Neural cell (in vitro differentiated cells): ENCODE results near the gene NSG1. TPM values are rescaled to one million over a fixed set of nuclear protein-coding genes. Genes with fewer than 3 reads are reported as not detected.

Experiments
- H2AFZ ChIP-seq: fragments of 200-600, 300-800 bp; sonication (generic), shearing (Covaris generic); 2 replicates; pipeline ENCODE4 v1.6.0; 2014; ENCODE audit warnings: low read depth, mild to moderate bottlenecking, antibody characterized with exemption, low read length, moderate library complexity
- H3F3A ChIP-seq: fragments of 200-600 bp; shearing (Covaris generic); 2 replicates; pipeline ENCODE4 v1.6.1; 2016; ENCODE audit warnings: mild to moderate bottlenecking, moderate library complexity, mixed read lengths, antibody characterized with exemption, low read length; ENCODE audit not compliant: insufficient read depth, poor library complexity, severe bottlenecking
- H3K27ac ChIP-seq: fragments of 200-600, 300-800 bp; sonication (generic), shearing (Covaris generic); 2 replicates; pipeline ENCODE4 v1.5.1; 2014; ENCODE audit warnings: mild to moderate bottlenecking, low read length, moderate library complexity
- H3K27me3 ChIP-seq: fragments of 300-800, 200-600 bp; sonication (generic), shearing (Covaris generic); 2 replicates; pipeline ENCODE4 v1.6.0; 2014; ENCODE audit warnings: mild to moderate bottlenecking, low read depth, low read length, moderate library complexity; ENCODE audit not compliant: insufficient read depth
- H3K36me3 ChIP-seq: fragments of 300-800, 200-600 bp; sonication (generic), shearing (Covaris generic); 2 replicates; pipeline ENCODE4 v1.5.1; 2014; ENCODE audit warnings: mild to moderate bottlenecking, antibody characterized with exemption, low read length, moderate library complexity; ENCODE audit not compliant: insufficient read depth
- H3K4me2 ChIP-seq: fragments of 300-800, 200-600 bp; sonication (generic), shearing (Covaris generic); 2 replicates; pipeline ENCODE4 v1.6.0; 2014; ENCODE audit warnings: mild to moderate bottlenecking, low read length
- H3K4me3 ChIP-seq: fragments of 300-800, 200-600 bp; sonication (generic), shearing (Covaris generic); 2 replicates; pipeline ENCODE4 v1.5.1; 2014; ENCODE audit warnings: mild to moderate bottlenecking, low read length, moderate library complexity
- H3K79me2 ChIP-seq: fragments of 200-600 bp; shearing (Covaris generic); replicated peaks from 2 replicates; pipeline ENCODE4 v1.6.0; 2014; ENCODE audit warnings: mild to moderate bottlenecking, low read length, moderate library complexity; ENCODE audit not compliant: insufficient read depth
- H3K9ac ChIP-seq: fragments of 300-800, 200-600 bp; sonication (generic), shearing (Covaris generic); 2 replicates; pipeline ENCODE4 v1.6.1; 2016; ENCODE audit warnings: mild to moderate bottlenecking, low read length, mixed read lengths
- H3K9me2 ChIP-seq: fragments of 200-600 bp; shearing (Covaris generic); 2 replicates; pipeline ENCODE4 v1.6.1; 2016; ENCODE audit warnings: mild to moderate bottlenecking, low read length, mixed read lengths; ENCODE audit not compliant: insufficient read depth
- H3K9me3 ChIP-seq: fragments of 200-600, 300-800 bp; sonication (generic), shearing (Covaris generic); 2 replicates; pipeline ENCODE4 v1.6.1; 2016; ENCODE audit warnings: mild to moderate bottlenecking, mixed run types, low read length, moderate library complexity, mixed read lengths
- H4K20me1 ChIP-seq: fragments of 200-600 bp; shearing (Covaris generic); 2 replicates; pipeline ENCODE4 v1.6.1; 2016; ENCODE audit warnings: mild to moderate bottlenecking, mixed run types; ENCODE audit not compliant: insufficient read depth
- CTCF ChIP-seq: fragments of 450-650 bp; IDR thresholded peaks from 2 replicates; pipeline ENCODE4 v1.5.1; 2014; ENCODE audit warnings: antibody characterized with exemption, mild to moderate bottlenecking, moderate library complexity; ENCODE audit not compliant: poor library complexity, severe bottlenecking
- EP300 ChIP-seq: fragments of 450-650 bp; conservative IDR thresholded peaks from 2 replicates; pipeline ENCODE4 v1.6.1; 2014; ENCODE audit warnings: antibody characterized with exemption, mild to moderate bottlenecking, moderate library complexity; ENCODE audit not compliant: poor library complexity, severe bottlenecking
- EZH2 ChIP-seq: fragments of 200-600, 300-800 bp; shearing (Covaris generic), sonication (generic); IDR thresholded peaks from 2 replicates; pipeline ENCODE4 v1.6.1; 2014; ENCODE audit warnings: antibody characterized with exemption, low read length, borderline replicate concordance, mild to moderate bottlenecking; ENCODE audit not compliant: insufficient read depth, poor library complexity, severe bottlenecking
- MXI1 ChIP-seq: fragments of 450-650 bp; conservative IDR thresholded peaks from 2 replicates; pipeline ENCODE4 v1.6.1; 2014; ENCODE audit warnings: antibody characterized with exemption, mild to moderate bottlenecking; ENCODE audit not compliant: poor library complexity, severe bottlenecking
- POLR2AphosphoS5 ChIP-seq: IDR thresholded peaks from 2 replicates; pipeline ENCODE4 v1.6.1; 2012
- RAD21 ChIP-seq: fragments of 450-650 bp; conservative IDR thresholded peaks from 2 replicates; pipeline ENCODE4 v1.6.1; 2014; ENCODE audit warnings: antibody characterized with exemption, mild to moderate bottlenecking, moderate library complexity
- REST ChIP-seq: IDR thresholded peaks from 2 replicates; pipeline ENCODE4 v1.6.1; 2012; ENCODE audit warnings: borderline replicate concordance
- SMC3 ChIP-seq: fragments of 450-650 bp; conservative IDR thresholded peaks from 2 replicates; pipeline ENCODE4 v1.6.1; 2014; ENCODE audit warnings: antibody characterized with exemption, mild to moderate bottlenecking, moderate library complexity; ENCODE audit not compliant: poor library complexity
- TAF1 ChIP-seq: IDR thresholded peaks from 2 replicates; pipeline ENCODE4 v1.6.1; 2012; ENCODE audit warnings: low read depth
- polyA plus RNA-seq: library from polyadenylated mRNA; depleted of rRNA; stranded (reverse); fragments of >200 nt; gene quantifications from 2 replicates; pipeline ENCODE4 v1.2.3, GENCODE V29; 2014

Gene NSG1
- polyA plus RNA-seq, 1 donor from 2014 or later: 921 TPM

- peaks cover 44% of the 10 kb centered on the region for H3K36me3 ChIP-seq
- H3K4me3 ChIP-seq: no peak overlapping the region
- H3K27me3 ChIP-seq: no peaks in the 10 kb centered on the region
- H3F3A ChIP-seq: peaks cover 4% of the 10 kb centered on the region
- H3K9me3 ChIP-seq: peaks cover 5% of the 10 kb centered on the region
- no peak overlapping the region for H2AFZ ChIP-seq
- H3K79me2 ChIP-seq: peaks cover 47% of the 10 kb centered on the region
- H4K20me1 ChIP-seq: peaks cover 12% of the 10 kb centered on the region
- no peak overlapping the region for H3K4me2 ChIP-seq
- no peak overlapping the region for H3K9ac ChIP-seq
- H3K9me2 ChIP-seq: no peaks in the 10 kb centered on the region
- H3K27ac ChIP-seq: no peak overlapping the region
- TF ChIP-seq MXI1 (no peak), EP300 (no peak), REST (no peak), TAF1 (no peak), POLR2AphosphoS5 (no peak), EZH2 (no peak), CTCF (no peak), RAD21 (no peak), SMC3 (no peak)
Observed at GRCh38 chr4:4401036-4401435, 14.1 kb downstream of the NSG1 start.

- no peaks in the 10 kb centered on the region for H3K27me3 ChIP-seq
- peaks cover 3% of the 10 kb centered on the region for H3F3A ChIP-seq
- no peak overlapping the region for H3K27ac ChIP-seq
- H3K36me3 ChIP-seq: peaks cover 38% of the 10 kb centered on the region
- H4K20me1 ChIP-seq: peaks cover 23% of the 10 kb centered on the region
- H3K9me2 ChIP-seq: no peaks in the 10 kb centered on the region
- H3K9me3 ChIP-seq: peaks cover 5% of the 10 kb centered on the region
- H3K4me2 ChIP-seq: no peak overlapping the region
- H3K9ac ChIP-seq: no peak overlapping the region
- no peak overlapping the region for H3K4me3 ChIP-seq
- TF ChIP-seq TAF1: no peak
- no peak for TF ChIP-seq MXI1
- TF ChIP-seq REST: no peak
- no peak for TF ChIP-seq CTCF
- TF ChIP-seq EZH2: no peak
- TF ChIP-seq SMC3: no peak
- no peak for TF ChIP-seq EP300
- no peak for TF ChIP-seq POLR2AphosphoS5
- no peak for TF ChIP-seq RAD21
- no peak overlapping the region for H2AFZ ChIP-seq
- H3K79me2 ChIP-seq: peaks cover 30% of the 10 kb centered on the region
Observed at GRCh38 chr4:4402966-4403365, 16.1 kb downstream of the NSG1 start.
